HepG2 (cell line): ENCODE data around the gene TMEM164. TPM values are rescaled to one million over a fixed set of nuclear protein-coding genes. Genes with fewer than 3 reads are reported as not detected.

ENCODE experiments used
- ATAC-seq: fragments of 200-7000 bp; cut with Tn5 transposase; 3 replicates; pipeline ENCODE4 v1.9.1; 2020; ENCODE audit warnings: mild to moderate bottlenecking, moderate library complexity
- BruUV-seq: library from RNA; stranded (reverse); fragments of 400-500 nt; replicated peaks from 2 replicates; lab custom pipeline; 2021; lab: Mats Ljungman, UMichigan
- CTCF ChIA-PET: fragments of 300-600 bp; formaldehyde crosslinking; extraction: SDS; loops from one replicate; lab custom pipeline; 2021; ENCODE audit warnings: low total read pairs, inconsistent platforms, low intra/inter-chr PET ratio; lab: Yijun Ruan, JAX
- POLR2A ChIA-PET: fragments of 350-600 bp; sonication (Branson Sonifier 250); formaldehyde crosslinking; loops from one replicate; lab custom pipeline; 2020; ENCODE audit warnings: antibody characterized with exemption, inconsistent platforms; lab: Yijun Ruan, JAX
- DNase-seq: peaks from one replicate; pipeline ENCODE4 v3.0.0-alpha.2; 2015; ENCODE audit warnings: low spot score
- FAIRE-seq: peaks from 3 replicates; lab custom pipeline; 2011; peaks lifted over from hg19 to GRCh38; lab: Jason Lieb, UNC
- H2AFZ ChIP-seq: one replicate; pipeline ENCODE4 v1.6.1; 2011; ENCODE audit warnings: low read length, inconsistent platforms
- H3K27ac ChIP-seq: fragments of 300-600 bp; 3 replicates; pipeline ENCODE4 v1.8.0; 2011; ENCODE audit warnings: mixed run types, mild to moderate bottlenecking, mixed read lengths, low read length, inconsistent platforms; ENCODE audit not compliant: insufficient read depth; ENCODE audit errors: extremely low read length
- H3K27me3 ChIP-seq, 2 experiments: fragments of 200-600 bp in 1 of 2; 2 replicates in 1 of 2; 3 replicates in 1 of 2; pipeline versions ENCODE4 v1.6.0 to v1.8.0; 2011; ENCODE audit warnings: low read length in 2 of 2, mild to moderate bottlenecking in 2 of 2, moderate library complexity in 2 of 2, inconsistent platforms in 1 of 2; ENCODE audit not compliant: insufficient read depth in 2 of 2, control insufficient read depth in 1 of 2
- H3K36me3 ChIP-seq, 2 experiments: fragments of 200-600 bp in 1 of 2; replicated peaks in 1 of 2; 2 replicates in 1 of 2; 3 replicates in 1 of 2; pipeline versions ENCODE4 v1.5.1 to v1.8.0; 2011; ENCODE audit warnings: low read length in 2 of 2, inconsistent platforms in 1 of 2; ENCODE audit not compliant: insufficient read depth in 2 of 2, control insufficient read depth in 1 of 2
- H3K4me1 ChIP-seq: 2 replicates; pipeline ENCODE4 v1.5.1; 2012; ENCODE audit warnings: low read length, inconsistent platforms; ENCODE audit not compliant: insufficient read depth
- H3K4me2 ChIP-seq: 2 replicates; pipeline ENCODE4 v1.6.0; 2011; ENCODE audit warnings: low read depth, low read length, inconsistent platforms
- H3K4me3 ChIP-seq, 3 experiments: fragments of 200-600 bp in 1 of 3; sonication (generic), shearing (Covaris generic) in 1 of 3; replicated peaks in 1 of 3; 2 replicates each; pipeline ENCODE4 v1.5.1; 2011 to 2016; ENCODE audit warnings: low read length in 3 of 3, inconsistent platforms in 2 of 3, low read depth in 2 of 3, mild to moderate bottlenecking in 2 of 3, control low read depth in 1 of 3, mixed read lengths in 1 of 3; ENCODE audit not compliant: insufficient read depth in 1 of 3
- H3K79me2 ChIP-seq: one replicate; pipeline ENCODE4 v1.6.1; 2011; ENCODE audit warnings: low read length, inconsistent platforms; ENCODE audit not compliant: insufficient read depth
- H3K9ac ChIP-seq: 2 replicates; pipeline ENCODE4 v1.6.0; 2011; ENCODE audit warnings: mild to moderate bottlenecking, low read depth, low read length, inconsistent platforms; ENCODE audit not compliant: insufficient read depth
- H3K9me3 ChIP-seq: 2 replicates; pipeline ENCODE4 v1.5.1; 2012; ENCODE audit warnings: mild to moderate bottlenecking, low read length
- H4K20me1 ChIP-seq: 2 replicates; pipeline ENCODE4 v1.6.0; 2011; ENCODE audit warnings: inconsistent platforms, mild to moderate bottlenecking, low read length, moderate library complexity; ENCODE audit not compliant: insufficient read depth
- BRCA1 ChIP-seq: sonication (generic); formaldehyde crosslinking; IDR thresholded peaks from 2 replicates; pipeline ENCODE4 v1.4.0; 2020; ENCODE audit warnings: missing genetic modification reagents
- ELF1 ChIP-seq: sonication (generic); formaldehyde crosslinking; IDR thresholded peaks from 2 replicates; pipeline ENCODE4 v1.4.0; 2020; ENCODE audit warnings: missing genetic modification reagents
- RBFOX2 ChIP-seq: fragments of 200-400 bp; formaldehyde crosslinking; IDR thresholded peaks from 2 replicates; pipeline ENCODE4 v1.6.1; 2017; ENCODE audit warnings: low read depth, mild to moderate bottlenecking, low read length
- RNF2 ChIP-seq: fragments of 450-650 bp; conservative IDR thresholded peaks from 2 replicates; pipeline ENCODE4 v1.6.1; 2016; ENCODE audit warnings: low read depth
- TARDBP ChIP-seq: sonication (generic); formaldehyde crosslinking; IDR thresholded peaks from 2 replicates; pipeline ENCODE4 v1.8.0; 2022; ENCODE audit warnings: mild to moderate bottlenecking, missing genetic modification reagents
- ZBTB38 ChIP-seq: sonication (generic); formaldehyde crosslinking; IDR thresholded peaks from 2 replicates; pipeline ENCODE4 v1.5.1; 2020; ENCODE audit warnings: mild to moderate bottlenecking, missing genetic modification reagents
- ZFP1 ChIP-seq: IDR thresholded peaks from 2 replicates; pipeline ENCODE4 v1.6.1; 2016
- ZMAT3 ChIP-seq: sonication (generic); formaldehyde crosslinking; conservative IDR thresholded peaks from 2 replicates; pipeline ENCODE4 v1.7.0; 2021; ENCODE audit warnings: missing genetic modification reagents
- WGBS: methylation state at CpG from one replicate; pipeline ENCODE4 v1.1.6; 2017; ENCODE audit warnings: low lambda C conversion rate; 5-methylcytosine and 5-hydroxymethylcytosine counted together
- in situ Hi-C: cut with HindIII; loops from 2 replicates; pipeline ENCODE4 v1.10.0; 2017; ENCODE audit warnings: low pct_unique_long_range_greater_than_20kb; ENCODE audit not compliant: extremely low pct_ligation_motif_present
- intact Hi-C: fragments of 100-400 bp; cut with micrococcal nuclease; formaldehyde crosslinking; loops from one replicate; pipeline ENCODE4 v1.10.0; 2022; ENCODE audit not compliant: unreplicated experiment
- polyA plus RNA-seq, 8 experiments: library from polyadenylated mRNA; depleted of rRNA in 3 of 8; stranded (reverse) in 7 of 8; unstranded in 1 of 8; fragments of >200 nt; fragmentation: Illumina TruSeq in 4 of 8; extraction: Trizol in 4 of 8; gene quantifications; 2 replicates each; pipeline versions ENCODE4 v1.2.1 to v1.2.3, GENCODE V29; 2011 to 2016; ENCODE audit warnings: low read depth in 4 of 8, missing spikeins in 1 of 8, mixed read lengths in 1 of 8; ENCODE audit not compliant: insufficient read depth in 1 of 8
- total RNA-seq, 5 experiments: library from RNA; depleted of rRNA; stranded (reverse); fragments of >200 nt; fragmentation: Illumina TruSeq; extraction: Trizol; gene quantifications; 2 replicates each; pipeline ENCODE4 v1.2.3, GENCODE V29; 2016; ENCODE audit warnings: low read depth in 1 of 5
- TF ChIP-seq, protein P1 (sequence below): sonication (generic); formaldehyde crosslinking; IDR thresholded peaks from 2 replicates; pipeline ENCODE4 v1.4.0; 2020; ENCODE audit warnings: mild to moderate bottlenecking, missing genetic modification reagents, borderline replicate concordance
- TF ChIP-seq, protein P2 (sequence below): sonication (generic); formaldehyde crosslinking; IDR thresholded peaks from 2 replicates; pipeline ENCODE4 v1.5.1; 2020; ENCODE audit warnings: missing genetic modification reagents, mild to moderate bottlenecking, borderline replicate concordance

The TMEM164 gene
- total and polyA plus RNA-seq, 2 of the 13 experiments (the other 11 are each of a cell fraction or from before 2014, with no cell fraction given), result 5.8 to 13.2 TPM

DNA sequence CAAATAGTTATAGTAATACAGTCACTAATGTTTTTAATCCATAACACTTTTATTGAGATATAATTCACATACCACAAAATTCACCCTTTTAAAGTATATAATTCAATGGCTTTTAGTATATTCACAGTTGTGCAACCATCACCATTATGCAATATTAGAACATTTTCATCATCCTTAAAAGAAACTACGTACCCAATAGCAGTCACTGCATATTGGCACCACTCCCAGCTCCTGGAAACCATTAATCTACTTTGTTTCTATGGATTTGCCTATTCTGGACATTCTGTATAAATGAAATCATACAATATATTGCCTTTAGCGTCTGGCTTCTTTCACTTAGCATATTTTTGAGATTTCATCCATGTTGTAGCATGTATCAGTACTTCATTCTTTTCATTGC, 215.7 kb downstream of the TMEM164 start:
- no peak overlapping the region for H3K4me3 ChIP-seq
- intact Hi-C loops, result no loop called here
- DNase-seq, result no peak
- no peaks in the 10 kb centered on the region for H3K79me2 ChIP-seq
- FAIRE-seq, result no peak
- H3K27ac ChIP-seq, result no peak overlapping the region
- H3K9me3 ChIP-seq, result no peaks in the 10 kb centered on the region
- CTCF ChIA-PET, result no interaction called here
- H3K4me1 ChIP-seq, result no peaks in the 10 kb centered on the region
- no peak for TF ChIP-seq ZMAT3
- no peak for TF ChIP-seq ELF1
- TF ChIP-seq, protein P1, sequence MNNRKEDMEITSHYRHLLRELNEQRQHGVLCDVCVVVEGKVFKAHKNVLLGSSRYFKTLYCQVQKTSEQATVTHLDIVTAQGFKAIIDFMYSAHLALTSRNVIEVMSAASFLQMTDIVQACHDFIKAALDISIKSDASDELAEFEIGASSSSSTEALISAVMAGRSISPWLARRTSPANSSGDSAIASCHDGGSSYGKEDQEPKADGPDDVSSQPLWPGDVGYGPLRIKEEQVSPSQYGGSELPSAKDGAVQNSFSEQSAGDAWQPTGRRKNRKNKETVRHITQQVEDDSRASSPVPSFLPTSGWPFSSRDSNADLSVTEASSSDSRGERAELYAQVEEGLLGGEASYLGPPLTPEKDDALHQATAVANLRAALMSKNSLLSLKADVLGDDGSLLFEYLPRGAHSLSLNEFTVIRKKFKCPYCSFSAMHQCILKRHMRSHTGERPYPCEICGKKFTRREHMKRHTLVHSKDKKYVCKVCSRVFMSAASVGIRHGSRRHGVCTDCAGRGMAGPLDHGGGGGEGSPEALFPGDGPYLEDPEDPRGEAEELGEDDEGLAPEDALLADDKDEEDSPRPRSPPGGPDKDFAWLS (CRISPR knock-in tag), result no peak
- TF ChIP-seq ZBTB38 (CRISPR knock-in tag), result no peak
- TF ChIP-seq, protein P2, sequence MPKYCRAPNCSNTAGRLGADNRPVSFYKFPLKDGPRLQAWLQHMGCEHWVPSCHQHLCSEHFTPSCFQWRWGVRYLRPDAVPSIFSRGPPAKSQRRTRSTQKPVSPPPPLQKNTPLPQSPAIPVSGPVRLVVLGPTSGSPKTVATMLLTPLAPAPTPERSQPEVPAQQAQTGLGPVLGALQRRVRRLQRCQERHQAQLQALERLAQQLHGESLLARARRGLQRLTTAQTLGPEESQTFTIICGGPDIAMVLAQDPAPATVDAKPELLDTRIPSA, result no peak
- no peak for TF ChIP-seq TARDBP
- no peak for TF ChIP-seq BRCA1 (CRISPR knock-in tag)
- no peak for TF ChIP-seq RBFOX2
- no peak for TF ChIP-seq ZFP1 (CRISPR knock-in tag)
- no peak for TF ChIP-seq RNF2
- H4K20me1 ChIP-seq, result no peaks in the 10 kb centered on the region
- no peak for ATAC-seq
- in situ Hi-C loops, result no loop called here
- H3K4me2 ChIP-seq, result no peak overlapping the region
- 100% methylated on average over 2 of the region's 2 CpGs for WGBS
- POLR2A ChIA-PET, result no interaction called here
- H3K27me3 ChIP-seq, result no peaks in the 10 kb centered on the region
- H2AFZ ChIP-seq, result no peak overlapping the region
- no TSS peak for BruUV-seq
- no peaks in the 10 kb centered on the region for H3K36me3 ChIP-seq
- H3K9ac ChIP-seq, result no peak overlapping the region
